Cardiac muscle cell (in vitro differentiated cells and primary cell): ENCODE results near the gene ADCY6. TPM values are rescaled to one million over a fixed set of nuclear protein-coding genes. Genes with fewer than 3 reads are reported as not detected.

Source experiments
- DNase-seq, 2 donors: peaks; one replicate each; pipeline versions ENCODE4 v3.0.0 to v3.0.0-alpha.2; 2010 to 2017; ENCODE audit warnings: low read depth in 1 of 2, low spot score in 1 of 2
- H3K27ac ChIP-seq: fragments of 200-600 bp; sonication (generic); 2 replicates; pipeline ENCODE4 v1.5.1; 2016
- H3K27me3 ChIP-seq: fragments of 200-600 bp; sonication (generic); 2 replicates; pipeline ENCODE4 v1.6.0; 2016; ENCODE audit warnings: control low read depth
- H3K36me3 ChIP-seq: fragments of 200-600 bp; sonication (generic); 2 replicates; pipeline ENCODE4 v1.5.1; 2016; ENCODE audit warnings: control low read depth
- H3K4me1 ChIP-seq: fragments of 200-600 bp; sonication (generic); 2 replicates; pipeline ENCODE4 v1.8.1; 2017; ENCODE audit warnings: low read depth, mild to moderate bottlenecking, mixed run types
- H3K4me3 ChIP-seq: fragments of 200-600 bp; sonication (generic); 2 replicates; pipeline ENCODE4 v1.5.1; 2016; ENCODE audit warnings: mild to moderate bottlenecking
- H3K9me3 ChIP-seq: fragments of 200-600 bp; sonication (generic); 2 replicates; pipeline ENCODE4 v1.5.1; 2017; ENCODE audit warnings: low read depth, mild to moderate bottlenecking, control low read depth
- CTCF ChIP-seq: IDR thresholded peaks from 2 replicates; pipeline ENCODE4 v1.5.1; 2012; ENCODE audit warnings: low read depth, mild to moderate bottlenecking, low read length
- polyA plus RNA-seq: library from polyadenylated mRNA; unstranded; fragments of >200 nt; fragmentation: Nextera tagmentation; extraction: Ambion mirVana; gene quantifications from 2 replicates; pipeline ENCODE4 v1.2.1, GENCODE V29; 2016
- total RNA-seq: library from RNA; depleted of rRNA; stranded (reverse); fragments of >200 nt; gene quantifications from 2 replicates; pipeline ENCODE4 v1.2.3, GENCODE V29; 2016

Gene ADCY6
- total and polyA plus RNA-seq, 2 experiments from 2014 or later = 38.1 to 60.1 TPM

GRCh38 chr12:48795550-48796455 lies 6.9 kb upstream of the ADCY6 start:
- no peak overlapping the region for H3K4me3 ChIP-seq
- H3K36me3 ChIP-seq = no peaks in the 10 kb centered on the region
- H3K27ac ChIP-seq = no peak overlapping the region
- H3K4me1 ChIP-seq = no peaks in the 10 kb centered on the region
- TF ChIP-seq CTCF = peak; percentile 95
- no peaks in the 10 kb centered on the region for H3K9me3 ChIP-seq
- H3K27me3 ChIP-seq = no peaks in the 10 kb centered on the region
- peak; percentile 75 to 87 for DNase-seq

GRCh38 chr12:48794870-48795269 lies 6.0 kb upstream of the ADCY6 start:
- no peak overlapping the region for H3K4me3 ChIP-seq
- no peaks in the 10 kb centered on the region for H3K36me3 ChIP-seq
- TF ChIP-seq CTCF = no peak
- H3K27me3 ChIP-seq = no peaks in the 10 kb centered on the region
- no peak for DNase-seq
- H3K4me1 ChIP-seq = peaks cover 2% of the 10 kb centered on the region
- no peak overlapping the region for H3K27ac ChIP-seq
- no peaks in the 10 kb centered on the region for H3K9me3 ChIP-seq

GRCh38 chr12:48793696-48794095 lies 4.8 kb upstream of the ADCY6 start:
- DNase-seq = no peak
- no peak for TF ChIP-seq CTCF
- Histone ChIP-seq H3K27ac (no peak overlapping the region), H3K9me3 (no peaks in the 10 kb centered on the region), H3K36me3 (no peaks in the 10 kb centered on the region), H3K4me1 (peaks cover 4% of the 10 kb centered on the region), H3K27me3 (no peaks in the 10 kb centered on the region), H3K4me3 (no peak overlapping the region)

- Histone ChIP-seq H3K9me3 (no peaks in the 10 kb centered on the region), H3K4me1 (peaks cover 18% of the 10 kb centered on the region), H3K36me3 (no peaks in the 10 kb centered on the region), H3K27ac (peak overlapping the region; percentile 41), H3K27me3 (no peaks in the 10 kb centered on the region), H3K4me3 (peak overlapping the region; percentile 82)
- TF ChIP-seq CTCF = no peak
- no peak for DNase-seq
These were observed 1.0 kb upstream of the ADCY6 start for GRCh38 chr12:48789858-48790326.

GRCh38 chr12:48788524-48788853 lies 400 bp downstream of the ADCY6 start:
- TF ChIP-seq CTCF = no peak
- H3K27ac ChIP-seq = peak overlapping the region; percentile 75
- no peaks in the 10 kb centered on the region for H3K36me3 ChIP-seq
- no peaks in the 10 kb centered on the region for H3K9me3 ChIP-seq
- peaks cover 18% of the 10 kb centered on the region for H3K4me1 ChIP-seq
- no peaks in the 10 kb centered on the region for H3K27me3 ChIP-seq
- peak overlapping the region; percentile 82 for H3K4me3 ChIP-seq
- DNase-seq = no peak
